GM19468 (cell line): Measurements from ENCODE around the gene KCTD19.

Experiments used
- ATAC-seq: cut with Tn5 transposase; IDR thresholded peaks from one replicate; pipeline ENCODE4 v1.9.1; 2021; ENCODE audit warnings: mild to moderate bottlenecking, moderate library complexity, moderate number of reproducible peaks; ENCODE audit not compliant: unreplicated experiment; ENCODE audit errors: extremely low read depth

KCTD19 gene

DNA sequence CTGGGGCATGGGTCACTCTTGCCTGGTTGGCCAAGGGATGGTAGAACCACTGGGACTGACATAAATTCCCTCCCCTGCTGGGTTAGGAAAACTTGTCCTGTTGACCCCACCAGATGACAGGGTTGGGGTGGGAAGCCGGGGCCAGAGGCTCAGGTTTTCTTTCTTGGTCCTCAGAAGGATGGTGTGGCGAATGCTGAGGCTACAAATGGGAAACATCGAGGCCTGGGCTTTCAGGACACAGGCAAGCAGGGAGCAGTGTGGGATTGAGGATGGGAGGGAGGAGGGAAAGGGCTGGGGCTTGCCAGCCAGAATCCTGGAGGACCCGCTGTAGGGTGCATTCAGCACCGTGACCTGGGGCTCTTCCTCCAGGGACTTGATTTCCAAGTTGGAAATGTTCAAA, 61.7 kb downstream of the KCTD19 start:
- no peak for ATAC-seq

DNA sequence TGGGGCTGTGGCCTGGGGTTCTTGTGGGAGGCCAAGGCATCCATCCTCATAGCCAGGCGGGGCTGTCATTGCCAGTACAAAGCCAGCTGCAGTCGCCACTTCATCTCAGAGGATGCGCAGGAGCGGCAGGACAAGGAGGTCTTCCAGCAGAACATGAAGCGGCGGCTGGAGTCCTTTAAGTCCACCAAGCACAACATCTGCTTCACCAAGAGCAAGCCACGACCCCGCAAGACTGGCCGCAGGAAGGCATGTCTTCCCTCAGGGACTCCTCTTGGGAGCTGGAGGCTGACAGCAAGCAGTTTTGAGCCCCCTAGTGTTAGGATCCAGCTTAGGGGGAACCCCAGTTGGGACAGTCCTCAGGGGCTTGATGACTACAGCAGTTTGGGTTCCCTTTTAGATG, 62.3 kb downstream of the KCTD19 start:
- ATAC-seq, result no peak

DNA sequence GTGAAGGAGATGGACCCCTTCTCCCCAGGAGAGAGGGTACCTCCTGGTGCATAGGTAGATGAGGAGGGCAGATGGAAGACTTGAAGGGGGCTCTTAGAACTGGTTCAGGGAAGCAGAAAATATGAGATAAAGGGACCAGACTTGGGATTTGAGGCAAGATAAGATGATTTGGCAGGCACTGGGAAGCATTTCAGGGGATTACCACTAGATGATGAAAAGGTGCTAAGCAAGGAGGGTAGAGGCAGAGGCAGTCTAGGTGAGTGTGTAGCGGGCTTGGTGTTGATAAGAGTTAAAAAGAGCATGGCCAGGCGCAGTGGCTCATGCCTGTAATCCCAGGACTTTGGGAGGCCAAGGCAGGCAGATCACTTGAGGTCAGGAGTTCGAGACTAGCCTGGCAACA, 63.3 kb downstream of the KCTD19 start:
- no peak for ATAC-seq

DNA sequence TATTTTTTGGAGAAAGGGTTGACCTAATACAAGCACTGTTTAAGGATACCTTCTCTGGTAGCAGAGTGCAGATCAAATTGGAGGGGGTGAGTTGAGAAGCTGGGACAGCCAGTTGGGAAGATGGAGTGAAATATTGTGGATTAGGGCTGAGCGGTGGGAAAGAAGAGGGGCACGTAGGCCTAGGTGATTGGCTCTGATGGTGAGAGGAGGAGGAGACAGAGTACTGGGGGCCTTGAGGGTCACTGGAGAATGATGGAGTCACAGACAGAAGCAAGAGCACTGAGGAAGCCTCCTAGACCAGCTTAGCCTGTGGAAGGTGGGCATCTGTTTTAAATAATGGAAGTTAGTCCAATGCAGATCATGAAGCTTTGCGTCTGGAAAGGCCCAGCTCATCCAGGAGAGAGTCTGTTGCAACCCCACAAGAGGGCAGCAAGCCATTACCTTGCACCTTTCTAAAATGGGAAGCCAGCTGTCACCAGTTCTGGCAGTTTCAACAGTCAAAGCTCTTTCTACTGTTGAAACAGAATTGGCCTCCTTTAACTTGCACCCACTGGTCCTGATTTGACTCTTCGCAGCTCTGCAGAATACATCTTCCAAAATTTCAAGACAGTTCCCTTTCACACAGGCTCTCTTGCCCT, 66.0 kb downstream of the KCTD19 start:
- no peak for ATAC-seq

DNA sequence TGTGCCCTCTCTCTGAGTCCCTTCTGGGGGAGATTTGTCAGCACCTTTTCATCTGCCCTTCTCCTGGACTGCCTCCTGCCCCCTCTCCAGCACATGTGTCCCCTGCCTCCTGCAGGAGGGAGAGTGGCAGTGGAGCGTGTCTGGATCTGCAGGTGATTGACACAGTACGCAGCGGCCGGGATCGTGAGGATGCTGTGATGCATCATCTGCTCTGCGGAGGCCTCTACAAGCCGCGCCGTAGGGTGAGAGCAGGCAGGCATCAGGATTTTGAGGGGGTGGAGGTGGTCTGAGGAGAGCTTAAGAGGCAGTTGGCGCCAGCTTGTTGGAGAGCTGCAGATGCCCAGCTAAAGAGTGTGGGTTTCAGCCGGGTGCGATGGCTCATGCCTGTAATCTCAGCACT, 66.8 kb downstream of the KCTD19 start:
- no peak for ATAC-seq

DNA sequence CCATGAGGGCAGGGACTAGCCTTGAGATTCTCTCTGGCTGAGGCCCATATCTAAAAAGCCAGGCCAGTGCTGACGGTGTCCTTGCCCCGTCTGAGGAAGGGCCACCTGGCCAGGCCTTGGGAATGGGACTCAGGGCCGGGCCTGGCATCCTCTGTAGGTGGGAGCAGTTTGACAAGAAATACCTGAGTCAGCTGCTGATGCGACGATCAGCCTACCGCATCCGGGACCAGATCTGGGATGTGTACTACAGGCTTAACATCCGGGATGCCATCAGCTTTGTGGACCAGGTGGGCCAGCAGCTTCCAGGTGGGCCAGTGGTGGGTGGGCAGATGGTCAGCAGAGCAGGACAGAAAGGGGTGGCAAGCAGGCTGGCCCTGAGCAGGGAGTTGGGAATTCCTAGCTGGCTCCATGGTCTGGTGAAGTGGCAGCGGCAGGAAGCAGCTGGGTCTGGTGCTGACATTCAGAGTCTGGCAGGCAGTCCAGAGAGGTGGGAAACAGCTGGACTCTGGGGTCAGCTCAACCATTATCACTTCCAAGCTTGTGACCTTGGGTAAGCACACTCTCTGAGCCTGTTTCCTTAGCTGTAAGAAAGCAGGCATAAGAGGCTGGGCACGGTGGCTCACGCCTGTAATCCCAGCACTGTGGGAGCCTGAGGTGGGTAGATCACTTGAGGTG, 68.2 kb downstream of the KCTD19 start:
- ATAC-seq, result no peak

DNA sequence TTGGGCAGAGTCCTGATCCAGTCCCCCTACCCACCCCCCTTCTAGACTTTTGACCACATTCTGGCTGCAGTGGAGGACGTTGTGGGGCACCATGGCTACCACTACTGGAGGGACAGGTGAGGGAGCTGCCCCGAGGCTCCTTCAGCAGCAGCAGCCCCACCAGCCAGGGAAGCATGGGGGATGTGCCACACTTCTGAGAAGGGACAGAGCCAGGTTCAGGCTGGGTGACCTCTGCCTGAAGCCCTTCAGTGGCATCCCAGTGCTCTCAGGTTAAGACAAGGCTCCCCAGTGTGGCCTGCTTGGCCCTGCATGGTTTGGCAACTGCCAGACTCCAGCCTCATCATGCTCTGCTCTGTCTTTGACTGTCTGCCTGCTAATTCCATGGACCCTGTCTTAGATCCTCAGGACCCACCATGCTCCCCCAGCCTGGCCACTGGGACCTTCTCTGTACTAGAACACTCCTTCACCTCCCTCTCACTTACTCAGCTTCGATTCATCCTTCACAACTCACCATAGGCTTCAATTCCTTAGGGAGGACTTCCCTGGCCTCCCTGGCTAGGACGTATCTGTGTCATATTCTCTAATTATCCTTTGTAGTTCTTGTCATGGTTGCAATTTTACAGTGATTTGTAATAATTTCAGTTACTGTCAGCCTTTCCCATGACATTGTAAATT, 68.9 kb downstream of the KCTD19 start:
- ATAC-seq, result no peak

DNA sequence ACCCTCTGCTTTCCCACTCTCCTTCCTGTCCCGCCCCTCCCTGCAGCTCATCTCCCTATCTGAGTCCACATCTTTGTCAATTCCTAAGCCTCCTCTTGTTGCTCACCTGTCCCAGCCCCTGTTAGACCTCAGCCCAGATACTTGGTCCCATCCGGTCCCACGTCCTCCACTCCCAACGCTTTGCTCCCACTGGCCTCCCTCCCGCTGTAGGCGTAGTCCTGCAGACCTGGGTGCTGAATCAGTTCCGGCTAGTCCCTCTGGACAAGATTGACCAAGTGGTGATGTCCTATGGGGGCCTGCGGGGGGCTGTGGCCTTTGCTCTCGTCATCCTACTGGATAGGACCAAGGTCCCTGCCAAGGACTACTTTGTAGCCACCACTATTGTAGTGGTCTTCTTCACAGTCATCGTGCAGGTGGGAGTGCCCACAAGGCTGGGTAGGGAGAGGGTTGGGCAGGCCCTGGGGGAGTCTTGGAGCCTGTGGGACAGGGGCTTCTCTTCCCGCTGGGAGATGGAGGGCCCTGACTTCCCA, 69.8 kb downstream of the KCTD19 start:
- ATAC-seq, result no peak

DNA sequence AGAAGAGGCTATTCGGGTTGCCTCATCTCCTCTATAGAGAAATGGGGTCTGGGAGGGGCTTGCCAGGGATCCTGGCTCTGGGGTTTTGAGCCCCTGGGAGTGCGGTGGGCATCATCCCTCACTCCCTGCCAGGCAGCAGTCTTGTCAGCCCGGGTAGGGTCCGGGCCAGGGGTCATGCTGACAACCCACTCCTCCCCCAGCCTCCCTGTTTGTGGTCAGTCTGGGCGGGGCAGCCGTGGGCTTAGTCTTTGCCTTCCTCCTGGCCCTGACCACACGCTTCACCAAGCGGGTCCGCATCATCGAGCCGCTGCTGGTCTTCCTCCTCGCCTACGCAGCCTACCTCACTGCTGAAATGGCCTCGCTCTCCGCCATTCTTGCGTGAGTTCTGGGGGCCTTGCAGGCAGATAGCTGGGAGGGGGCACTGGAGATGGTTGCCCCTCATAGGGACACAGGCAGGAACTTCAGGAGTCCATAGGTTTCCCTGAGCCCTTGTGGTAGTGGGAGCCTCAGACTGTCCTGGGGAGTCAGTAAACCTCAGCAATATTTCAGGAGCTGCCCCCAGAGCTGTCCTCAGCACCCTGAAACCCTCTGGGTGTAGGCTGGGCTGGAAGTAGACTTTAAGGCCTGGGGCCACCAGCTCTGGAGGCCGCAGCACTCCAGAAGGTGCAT, 70.9 kb downstream of the KCTD19 start:
- ATAC-seq, result no peak

DNA sequence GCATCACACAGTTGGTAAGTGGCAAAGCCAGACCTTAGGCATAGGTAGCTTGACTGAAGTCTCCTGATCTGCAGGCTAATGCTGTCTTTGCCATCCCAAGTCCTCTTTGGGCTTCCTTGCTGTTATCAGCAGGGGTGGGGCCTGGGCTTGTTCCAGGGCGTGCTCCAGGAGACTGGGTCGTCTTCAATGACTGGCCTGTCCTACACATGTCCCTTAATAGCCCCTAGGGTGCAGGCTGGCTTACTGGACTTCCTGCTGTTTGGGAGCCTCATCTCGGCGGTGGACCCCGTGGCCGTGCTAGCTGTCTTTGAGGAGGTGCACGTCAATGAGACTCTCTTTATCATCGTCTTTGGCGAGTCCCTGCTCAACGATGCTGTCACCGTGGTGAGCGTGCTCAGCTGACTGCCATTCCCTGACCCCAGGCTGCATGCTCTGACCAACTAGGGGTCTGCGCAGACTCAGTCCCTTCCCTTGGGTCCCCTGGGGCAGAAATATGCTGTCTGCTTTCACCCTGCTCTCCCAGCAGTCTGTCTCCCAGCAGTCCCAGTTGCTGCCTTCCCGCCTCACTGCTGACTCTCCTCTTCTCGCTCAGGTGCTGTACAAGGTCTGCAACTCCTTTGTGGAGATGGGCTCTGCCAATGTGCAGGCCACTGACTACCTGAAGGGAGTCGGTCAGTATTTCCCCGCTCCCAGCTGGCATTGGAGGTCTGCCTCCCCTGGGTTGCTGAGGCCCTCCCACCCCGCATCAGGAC, 71.6 kb downstream of the KCTD19 start:
- ATAC-seq, result no peak

DNA sequence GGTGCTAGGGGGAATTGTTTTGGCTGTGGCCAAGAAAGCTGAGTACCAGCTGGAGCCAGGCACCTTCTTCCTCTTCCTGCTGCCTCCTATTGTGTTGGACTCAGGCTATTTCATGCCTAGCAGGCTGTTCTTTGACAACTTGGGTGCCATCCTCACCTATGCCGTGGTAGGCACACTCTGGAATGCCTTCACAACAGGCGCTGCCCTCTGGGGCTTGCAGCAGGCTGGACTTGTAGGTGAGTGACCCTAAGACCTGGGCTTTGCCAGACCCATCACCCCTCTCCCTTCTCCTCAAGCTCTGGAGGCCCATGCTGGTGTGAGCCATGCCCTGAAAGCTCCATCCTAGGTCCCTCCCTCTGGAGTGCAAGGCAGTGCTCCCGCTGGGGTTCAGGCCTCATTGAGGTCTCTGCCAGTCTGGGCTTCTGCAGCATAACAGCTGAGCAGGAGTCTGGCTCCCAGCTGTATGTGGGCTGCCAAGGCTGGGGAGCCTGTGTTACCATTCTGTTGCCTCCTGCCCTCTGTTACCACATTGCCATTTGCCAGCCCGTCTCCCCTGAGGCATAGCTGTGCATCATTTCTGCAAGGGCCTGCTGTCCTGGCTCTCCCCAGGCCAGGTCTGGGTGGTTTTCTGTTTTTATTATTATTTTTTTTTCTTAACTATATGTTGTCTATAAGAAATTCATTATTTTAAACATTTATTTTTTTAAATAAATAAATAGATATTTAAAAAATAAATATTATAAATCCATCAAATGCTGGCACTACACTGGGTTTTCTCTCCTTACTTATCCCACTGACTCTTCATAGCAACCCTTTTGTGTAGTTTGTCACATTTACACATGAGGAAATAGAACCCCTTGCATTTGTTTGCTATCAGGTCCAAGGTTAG, 73.7 kb downstream of the KCTD19 start:
- no peak for ATAC-seq

DNA sequence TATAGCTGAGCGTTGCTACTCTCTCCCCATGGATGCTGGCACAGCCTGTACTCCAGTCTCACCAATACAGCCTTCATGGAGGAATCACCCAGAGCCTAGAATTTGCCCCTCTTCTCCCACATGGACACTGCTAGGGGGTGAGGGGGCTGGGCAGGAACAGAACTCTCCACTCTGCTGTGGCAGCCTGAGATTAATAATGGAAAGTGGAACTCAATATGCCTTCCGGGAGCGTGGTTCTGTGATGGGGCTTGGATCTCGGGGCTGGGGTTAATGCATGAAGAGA, 76.6 kb downstream of the KCTD19 start:
- no peak for ATAC-seq

DNA sequence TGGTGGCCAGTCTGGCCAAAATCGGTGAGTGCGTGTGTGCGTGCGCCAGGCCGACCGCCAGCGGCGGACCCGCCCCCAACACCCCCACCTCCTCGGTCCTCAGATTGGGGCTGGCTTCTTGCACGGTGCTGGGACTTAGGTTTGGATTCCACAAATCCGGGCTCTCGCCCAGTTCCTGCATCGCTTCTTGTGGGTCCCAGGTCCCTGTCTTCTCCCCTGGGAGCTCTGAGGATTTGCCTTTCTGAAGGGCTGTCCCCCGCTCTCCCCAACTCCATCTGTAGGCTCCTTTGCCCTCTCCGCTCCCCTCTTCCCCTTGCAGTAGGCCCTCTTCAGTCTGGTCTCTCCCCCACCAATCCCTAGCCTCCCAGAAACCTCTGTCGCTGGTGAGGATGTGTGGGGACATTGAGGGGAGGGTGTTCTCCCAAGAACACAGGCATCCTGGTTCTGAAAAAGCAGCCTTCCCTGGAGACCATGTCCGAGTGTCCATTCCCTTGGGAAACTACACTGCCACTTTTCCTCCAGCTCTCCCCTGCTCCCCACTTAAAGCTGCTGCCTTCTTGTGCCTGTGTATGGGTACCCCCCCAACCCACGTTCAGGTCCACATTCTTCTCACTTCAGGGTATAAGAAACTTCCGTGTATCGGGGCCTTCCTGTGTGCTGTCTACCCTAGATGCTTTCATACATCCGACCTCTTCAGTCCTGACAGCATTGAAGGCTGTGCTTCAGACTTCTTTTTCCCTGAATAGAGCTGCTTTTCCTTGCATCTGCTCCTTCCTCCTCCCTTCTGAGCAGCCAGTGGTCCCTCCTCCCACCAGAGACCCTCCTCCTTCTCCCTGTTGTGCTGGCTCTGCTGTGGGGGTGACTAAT, 77.1 kb downstream of the KCTD19 start:
- ATAC-seq, result no peak

DNA sequence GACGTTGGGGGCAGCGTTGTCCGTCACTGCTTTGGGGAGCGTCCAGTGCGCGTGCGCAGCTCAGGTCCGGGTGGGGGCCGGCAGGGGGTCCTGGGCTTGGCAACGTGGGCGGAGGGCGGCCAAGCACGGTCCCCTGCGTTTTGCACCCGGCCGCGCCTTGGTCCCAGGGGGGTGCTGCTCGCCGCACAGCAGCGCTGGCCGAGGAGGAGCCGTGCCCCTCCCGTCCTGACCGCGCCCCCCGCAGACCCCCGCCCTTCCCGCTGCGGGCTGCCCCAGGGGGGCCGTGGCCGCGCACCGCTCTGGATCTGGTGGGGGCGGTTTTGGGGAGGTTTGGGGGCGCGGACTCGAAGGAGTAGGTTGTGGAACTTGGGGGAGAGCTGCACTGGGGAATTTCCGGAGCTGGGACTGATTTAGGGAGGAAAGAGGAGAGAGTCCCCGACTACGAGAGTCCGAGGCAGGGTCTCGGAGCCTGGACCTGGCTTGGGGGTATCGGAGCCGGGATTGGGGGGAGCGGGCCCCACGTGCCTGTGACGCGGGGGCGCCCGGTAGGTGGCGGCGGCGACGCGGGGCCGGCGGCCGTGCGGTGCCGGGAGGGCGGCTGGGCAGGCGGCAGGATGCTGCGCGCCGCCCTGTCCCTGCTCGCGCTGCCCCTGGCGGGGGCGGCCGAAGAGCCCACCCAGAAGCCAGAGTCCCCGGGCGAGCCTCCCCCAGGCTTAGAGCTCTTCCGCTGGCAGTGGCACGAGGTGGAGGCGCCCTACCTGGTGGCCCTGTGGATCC, 78.0 kb downstream of the KCTD19 start, which contains the start of gene SLC9A5:
TSS of gene SLC9A5 (plus strand) at position 579 of the 777 bp plus-strand sequence. CDS start at position 615, 36 bp downstream.
- no peak for ATAC-seq

DNA sequence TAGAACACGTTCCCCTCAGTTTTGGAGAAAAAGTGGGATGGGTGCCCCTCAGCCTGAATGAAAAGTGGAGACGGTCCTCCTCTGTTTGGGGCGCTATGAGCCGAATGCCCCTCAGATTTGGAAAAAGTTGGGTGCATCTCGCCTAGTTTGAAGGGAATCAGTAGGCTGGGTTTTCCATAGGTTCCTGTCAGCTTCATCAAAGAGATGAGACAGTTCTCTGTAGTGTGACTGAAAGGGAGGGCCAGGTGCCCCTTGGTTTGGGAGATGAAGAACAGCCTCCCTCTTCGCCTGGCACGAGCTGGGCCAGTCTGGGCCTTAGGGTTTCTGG, 78.5 kb downstream of the KCTD19 start:
- ATAC-seq, result no peak

DNA sequence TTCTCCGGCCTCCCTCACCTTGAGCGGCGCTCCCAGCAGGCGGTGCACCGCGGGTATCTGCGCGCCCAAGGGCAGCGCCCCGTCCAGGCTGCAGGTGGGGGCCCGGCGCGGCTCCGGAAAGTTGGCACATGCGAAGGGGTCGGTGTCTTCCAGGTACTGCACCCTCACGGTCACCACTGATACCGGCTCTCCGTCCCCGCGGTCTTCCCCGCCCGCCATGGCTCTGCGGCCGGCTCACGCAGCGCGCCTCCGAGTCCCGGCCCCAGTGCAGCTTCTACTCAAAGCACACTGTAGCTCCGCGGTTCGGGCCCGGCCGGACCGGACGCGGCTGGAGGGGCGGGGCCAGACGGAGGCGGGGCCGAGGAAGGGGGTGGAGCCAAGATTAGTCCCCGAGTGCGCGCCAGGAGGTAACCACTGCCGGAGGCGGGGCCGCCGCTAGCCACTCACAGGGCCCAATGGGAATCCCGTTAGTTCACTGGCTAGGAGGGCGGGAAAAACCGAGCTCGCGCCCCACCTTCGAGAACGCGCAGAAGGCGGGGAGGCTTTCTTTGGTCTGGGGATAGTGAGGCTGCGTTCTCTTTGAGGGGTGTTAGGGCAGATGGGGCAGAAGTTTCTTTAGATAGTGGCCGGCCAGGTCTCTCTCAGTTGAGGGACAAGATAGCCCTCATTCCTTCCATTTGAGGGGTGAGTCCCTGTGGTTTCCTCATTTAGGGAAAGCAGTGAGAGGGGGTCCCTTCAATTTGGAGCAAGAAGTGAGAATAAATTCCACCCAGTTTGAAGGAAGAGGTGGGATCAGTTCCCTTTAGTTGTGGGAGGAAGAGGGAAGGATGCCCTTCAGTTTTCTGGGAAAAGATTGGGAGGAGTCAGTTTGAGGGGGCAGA, 79.1 kb downstream of the KCTD19 start, which contains the start of gene FHOD1:
TSS of gene FHOD1 (minus strand) at position 290 of the 881 bp plus-strand sequence. CDS start at position 219, 71 bp downstream.
- ATAC-seq, result peak; percentile 48

DNA sequence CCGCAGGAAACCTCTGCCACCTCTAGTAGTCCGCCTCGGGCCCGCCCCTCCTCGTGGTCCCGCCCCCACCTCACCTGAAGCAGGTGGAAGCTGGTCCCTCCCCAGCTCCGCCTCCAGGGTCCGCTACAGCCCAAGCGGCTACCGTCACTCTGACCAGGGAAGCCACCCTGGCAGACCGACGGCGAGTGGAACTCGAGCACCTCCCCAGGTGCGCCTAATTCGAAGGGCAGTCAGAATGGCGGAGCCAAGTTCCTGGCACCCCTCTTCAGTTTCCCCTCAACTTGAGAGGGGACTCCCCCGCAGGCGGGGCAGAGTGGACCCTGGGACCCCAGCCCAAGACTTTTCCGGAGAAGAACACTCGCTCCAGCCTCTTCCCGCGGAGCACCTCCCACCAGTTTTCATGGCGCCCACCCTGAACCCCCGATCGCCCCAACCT, 79.8 kb downstream of the KCTD19 start:
- ATAC-seq, result no peak
